Osteoblast (primary cell): Measurements from ENCODE around the gene NKX2-2. TPM values are rescaled to one million over a fixed set of nuclear protein-coding genes. Genes with fewer than 3 reads are reported as not detected.

Experiments used
- DNase-seq: peaks from one replicate; pipeline ENCODE4 v3.0.0; 2011; ENCODE audit warnings: low spot score, mixed read lengths; ENCODE audit not compliant: insufficient read length; ENCODE audit errors: missing footprints
- H2AFZ ChIP-seq: 2 replicates; pipeline ENCODE4 v1.6.0; 2011; ENCODE audit warnings: mild to moderate bottlenecking, low read length
- H3K27ac ChIP-seq: 2 replicates; pipeline ENCODE4 v1.5.1; 2011; ENCODE audit warnings: mild to moderate bottlenecking, low read depth, low read length, moderate library complexity
- H3K27me3 ChIP-seq: 2 replicates; pipeline ENCODE4 v1.6.0; 2012; ENCODE audit warnings: mild to moderate bottlenecking, control low read depth, inconsistent platforms, low read length, moderate library complexity; ENCODE audit not compliant: insufficient read depth
- H3K36me3 ChIP-seq: 2 replicates; pipeline ENCODE4 v1.5.1; 2011; ENCODE audit warnings: mild to moderate bottlenecking, low read length, control low read depth, moderate library complexity; ENCODE audit not compliant: insufficient read depth
- H3K4me1 ChIP-seq: 2 replicates; pipeline ENCODE4 v1.5.1; 2011; ENCODE audit warnings: mild to moderate bottlenecking, low read length, control low read depth, moderate library complexity; ENCODE audit not compliant: insufficient read depth
- H3K4me2 ChIP-seq: 2 replicates; pipeline ENCODE4 v1.6.0; 2011; ENCODE audit warnings: mild to moderate bottlenecking, low read length; ENCODE audit not compliant: insufficient read depth
- H3K4me3 ChIP-seq: fragments of 200-600 bp; sonication (generic); 3 replicates; pipeline ENCODE4 v1.5.1; 2012; ENCODE audit warnings: mild to moderate bottlenecking, low read length, inconsistent platforms; ENCODE audit not compliant: insufficient read depth
- H3K79me2 ChIP-seq: 2 replicates; pipeline ENCODE4 v1.6.0; 2012; ENCODE audit warnings: mild to moderate bottlenecking, low read length, control low read depth, inconsistent platforms; ENCODE audit not compliant: insufficient read depth
- H3K9me3 ChIP-seq: 2 replicates; pipeline ENCODE4 v1.5.1; 2011; ENCODE audit warnings: low read depth, low read length, control low read depth
- H4K20me1 ChIP-seq: 2 replicates; pipeline ENCODE4 v1.6.0; 2012; ENCODE audit warnings: mild to moderate bottlenecking, low read length, control low read depth; ENCODE audit not compliant: insufficient read depth
- CTCF ChIP-seq: IDR thresholded peaks from 2 replicates; pipeline ENCODE4 v1.5.1; 2011; ENCODE audit warnings: mild to moderate bottlenecking, low read depth, low read length, moderate library complexity; ENCODE audit errors: extremely low read depth
- total RNA-seq: library from RNA; depleted of rRNA; stranded (reverse); fragments of >200 nt; gene quantifications from 2 replicates; pipeline ENCODE4 v1.2.3, GENCODE V29; 2012

The NKX2-2 gene
- total RNA-seq, 1 donor = under 0.01 TPM

DNA sequence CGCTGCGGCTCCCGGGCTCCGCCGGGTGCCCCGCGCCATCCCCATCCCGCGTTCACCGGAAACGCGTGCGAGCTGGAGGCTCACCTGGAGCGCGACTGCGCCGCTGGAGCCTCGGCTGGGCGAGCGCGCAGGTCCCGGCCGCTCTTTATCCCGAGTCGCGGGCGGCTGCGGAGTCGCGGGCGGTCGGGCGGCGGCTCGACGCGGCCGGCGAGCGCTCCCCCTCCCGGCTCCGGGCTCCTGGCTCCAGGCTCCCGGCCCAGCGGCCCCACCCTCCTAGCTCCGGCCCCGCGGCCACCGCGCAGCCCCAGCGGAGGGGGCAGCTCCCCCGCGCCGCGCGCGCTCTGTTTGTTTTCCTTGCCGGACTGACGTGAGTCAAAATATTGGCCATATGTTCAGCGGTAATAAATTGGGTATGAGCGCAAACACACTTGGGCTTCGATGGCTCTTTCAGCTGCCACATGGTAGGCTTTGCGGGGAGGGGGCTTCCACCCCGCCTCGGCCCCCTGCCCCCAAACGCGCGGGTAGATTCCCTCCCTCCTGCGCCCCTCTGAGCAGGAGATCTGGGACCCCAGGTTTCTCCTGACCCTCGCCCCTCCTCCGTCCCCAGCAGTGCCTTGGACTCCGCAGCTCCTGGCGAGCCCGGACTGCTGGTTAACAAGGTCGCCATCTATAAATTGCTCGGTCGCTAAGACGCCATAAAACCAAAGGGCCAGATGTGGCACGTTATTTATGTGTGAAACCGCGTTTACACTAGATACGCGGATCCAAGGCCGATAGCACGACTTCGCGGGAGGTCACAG is 8.8 kb upstream of the NKX2-2 start:
- no peak for DNase-seq
- no peaks in the 10 kb centered on the region for H3K4me1 ChIP-seq
- TF ChIP-seq CTCF = no peak
- H3K79me2 ChIP-seq = no peaks in the 10 kb centered on the region
- no peak overlapping the region for H3K4me2 ChIP-seq
- H4K20me1 ChIP-seq = no peaks in the 10 kb centered on the region
- no peak overlapping the region for H3K27ac ChIP-seq
- H3K9me3 ChIP-seq = no peaks in the 10 kb centered on the region
- H2AFZ ChIP-seq = no peak overlapping the region
- peaks cover 77% of the 10 kb centered on the region for H3K27me3 ChIP-seq
- no peaks in the 10 kb centered on the region for H3K36me3 ChIP-seq
- H3K4me3 ChIP-seq = no peak overlapping the region

- H3K4me2 ChIP-seq = no peak overlapping the region
Measured at GRCh38 chr20:21521596-21522480, 8.0 kb upstream of the NKX2-2 start.

GRCh38 chr20:21520702-21521595 is 7.1 kb upstream of the NKX2-2 start:
- Histone ChIP-seq H3K9me3 (no peaks in the 10 kb centered on the region), H2AFZ (no peak overlapping the region), H3K4me2 (no peak overlapping the region), H3K4me1 (no peaks in the 10 kb centered on the region), H3K27ac (no peak overlapping the region), H4K20me1 (no peaks in the 10 kb centered on the region), H3K79me2 (no peaks in the 10 kb centered on the region), H3K4me3 (no peak overlapping the region), H3K27me3 (peaks cover 94% of the 10 kb centered on the region), H3K36me3 (no peaks in the 10 kb centered on the region)
- no peak for TF ChIP-seq CTCF
- no peak for DNase-seq

More at GRCh38 chr20:21521596-21522480, 8.0 kb upstream of the NKX2-2 start:
- Histone ChIP-seq H3K79me2 (no peaks in the 10 kb centered on the region), H3K9me3 (no peaks in the 10 kb centered on the region), H2AFZ (no peak overlapping the region), H4K20me1 (no peaks in the 10 kb centered on the region), H3K27me3 (peaks cover 85% of the 10 kb centered on the region), H3K36me3 (no peaks in the 10 kb centered on the region), H3K27ac (no peak overlapping the region), H3K4me3 (no peak overlapping the region), H3K4me1 (no peaks in the 10 kb centered on the region)
- no peak for TF ChIP-seq CTCF
- DNase-seq = no peak
